H1 (cell line): ENCODE data around the gene PKP3. TPM values are rescaled to one million over a fixed set of nuclear protein-coding genes. Genes with fewer than 3 reads are reported as not detected.

Source experiments
- GTF2F1 ChIP-seq: IDR thresholded peaks from 2 replicates; pipeline ENCODE4 v1.6.1; 2012; ENCODE audit warnings: low read depth, low read length, improper control_type of control experiment, borderline replicate concordance
- POLR2A ChIP-seq, 2 experiments: IDR thresholded peaks; 1 replicate in 1 of 2; 2 replicates in 1 of 2; pipeline ENCODE4 v1.6.1; 2011; ENCODE audit warnings: low read depth in 2 of 2, low read length in 2 of 2, mild to moderate bottlenecking in 2 of 2; ENCODE audit errors: control extremely low read depth in 1 of 2
- TAF1 ChIP-seq: IDR thresholded peaks from 2 replicates; pipeline ENCODE4 v1.6.1; 2011; ENCODE audit warnings: mild to moderate bottlenecking, low read depth, low read length
- polyA plus RNA-seq, 7 experiments: library from polyadenylated mRNA; depleted of rRNA in 3 of 7; stranded (reverse) in 5 of 7; unstranded in 2 of 7; fragments of >200 nt in 5 of 7; fragments of 200-250 nt in 2 of 7; gene quantifications; 1 replicate in 5 of 7; 2 replicates in 1 of 7; 4 replicates in 1 of 7; pipeline versions ENCODE4 v1.2.1 to v1.2.3, GENCODE V29; 2011 to 2013; ENCODE audit warnings: missing spikeins in 2 of 7, mixed read lengths in 2 of 7
- total RNA-seq: library from RNA; stranded (reverse); fragmentation: NEBNext Ultra II Directional; extraction: Animal tissue kit (Norgen Biotek cat#: 25700); gene quantifications from 2 replicates; pipeline ENCODE4 v1.2.1, GENCODE V29; 2021

The PKP3 gene
- total and polyA plus RNA-seq, 2 of the 8 experiments (the other 6 are each of a cell fraction or from before 2014, with no cell fraction given): 16.7 to 28.7 TPM

- TF ChIP-seq GTF2F1 (no peak), TAF1 (no peak), POLR2A (IDR thresholded peaks at IDR 0.05; ENCODE audit: control extremely low read depth in 1 of 2, low read depth in 2 of 2, low read length in 2 of 2) (no peak)
Observed at GRCh38 chr11:442611-443081, 48.6 kb downstream of the PKP3 start (continued).
